GM18526 (cell line): Measurements from ENCODE around the gene DLGAP1.

Source experiments
- POLR2A ChIP-seq: IDR thresholded peaks from 3 replicates; pipeline ENCODE4 v1.6.1; 2011; ENCODE audit not compliant: insufficient read length; ENCODE audit errors: extremely low read depth

DLGAP1 gene

DNA sequence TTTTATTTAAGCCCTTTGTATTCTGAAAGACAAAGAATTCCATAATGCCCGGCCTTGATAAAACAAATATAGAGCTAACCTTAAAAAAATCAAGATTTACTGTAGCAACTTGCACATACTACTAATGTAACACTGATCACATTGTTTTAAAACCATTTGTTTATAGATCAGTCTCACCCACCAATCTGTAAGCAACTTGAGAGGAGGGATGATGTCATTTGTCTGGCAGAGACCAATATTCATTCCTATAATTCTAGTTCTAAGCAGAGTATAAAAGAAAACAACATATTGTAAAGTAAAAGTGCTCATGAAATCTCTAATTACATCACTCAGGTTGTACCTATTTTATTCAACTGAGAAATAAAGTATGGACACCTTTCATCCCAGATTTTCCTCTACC is 624.5 kb downstream of the DLGAP1 start:
- TF ChIP-seq POLR2A, result no peak

DNA sequence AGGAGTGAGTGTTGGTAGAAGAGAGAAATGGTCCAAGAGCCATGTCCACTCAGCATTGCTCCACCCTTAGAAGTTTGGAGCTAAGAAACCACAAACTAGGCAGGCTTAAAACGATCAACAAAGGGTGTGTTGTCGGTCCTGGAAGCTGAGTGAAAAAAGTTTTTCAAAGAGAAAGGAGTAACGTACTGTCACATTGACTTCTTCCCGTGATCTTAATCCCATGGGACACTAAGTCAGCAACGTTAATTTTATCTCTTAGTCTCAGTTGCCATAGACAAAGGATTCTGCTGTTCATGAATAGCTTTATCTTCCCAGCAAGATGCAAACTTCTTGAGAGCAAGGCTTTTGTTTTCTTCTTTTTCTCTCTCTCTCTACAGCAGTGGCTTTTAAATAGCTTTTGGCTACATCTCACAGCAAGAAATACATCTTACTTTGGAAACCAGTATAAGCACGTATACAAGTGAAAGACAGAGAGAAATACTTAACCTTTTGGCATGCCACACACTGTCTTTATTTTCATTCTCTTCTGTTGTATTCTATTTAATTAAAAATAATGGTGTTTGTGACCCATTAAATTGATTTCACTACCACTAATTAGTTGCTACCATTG is 627.8 kb downstream of the DLGAP1 start:
- no peak for TF ChIP-seq POLR2A

DNA sequence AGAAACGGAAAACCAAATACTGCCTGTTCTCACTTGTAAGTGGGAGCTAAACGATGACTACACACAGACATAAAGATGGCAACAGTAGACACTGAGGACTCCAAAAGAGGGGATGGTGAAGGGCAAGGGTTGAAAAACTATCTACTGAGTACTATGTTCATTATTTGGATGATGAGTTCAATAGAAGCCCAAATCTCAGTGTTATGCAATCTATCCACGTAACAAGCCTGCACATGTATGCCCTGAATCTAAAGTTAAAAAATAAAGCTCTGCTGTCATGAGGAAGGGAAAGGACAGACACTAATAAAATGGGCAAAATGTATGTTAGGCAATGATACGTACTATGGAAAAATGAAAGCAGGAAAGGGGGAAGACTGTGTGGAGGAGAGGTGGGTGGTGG is 629.1 kb downstream of the DLGAP1 start:
- no peak for TF ChIP-seq POLR2A

DNA sequence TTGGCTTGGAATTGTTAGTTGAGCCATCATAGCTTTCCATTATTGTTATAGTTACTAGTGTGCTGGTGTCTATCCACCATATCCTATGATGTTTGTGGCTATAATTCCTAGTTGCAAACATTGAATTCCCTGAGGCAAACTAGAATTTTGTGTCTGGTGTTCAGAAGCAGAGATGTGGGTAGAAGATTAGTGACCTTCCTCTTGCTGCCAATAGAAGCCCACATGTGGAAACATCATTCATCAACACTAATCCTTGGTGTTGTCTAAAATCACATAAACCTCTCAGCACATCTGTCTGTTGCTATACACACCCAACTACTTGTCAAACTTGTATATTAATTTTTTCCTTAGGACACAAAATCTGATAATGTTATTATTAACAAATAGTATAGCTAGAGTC is 631.0 kb downstream of the DLGAP1 start:
- no peak for TF ChIP-seq POLR2A

DNA sequence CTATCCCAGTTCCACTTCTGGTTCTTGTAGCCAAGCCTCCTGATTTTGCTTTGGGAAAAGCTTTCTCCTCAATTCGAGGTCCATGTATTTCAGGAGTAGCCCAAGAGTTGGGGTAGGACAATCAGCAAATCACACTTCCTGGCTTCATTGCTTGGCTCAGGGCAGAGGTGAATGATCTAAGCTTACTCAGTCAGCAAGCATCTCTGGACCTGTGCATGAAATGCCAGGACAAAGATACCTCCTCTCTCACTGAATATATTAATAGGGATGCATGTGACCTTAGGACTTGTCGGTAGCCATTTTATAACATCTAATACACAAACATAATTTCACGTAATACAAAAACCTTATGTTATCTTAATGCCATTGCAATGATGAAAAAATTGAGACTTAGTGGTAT is 632.0 kb downstream of the DLGAP1 start:
- TF ChIP-seq POLR2A, result no peak

GRCh38 chr18:3821524-3821923 is 633.6 kb downstream of the DLGAP1 start:
- TF ChIP-seq POLR2A, result no peak

GRCh38 chr18:3819961-3820360 is 635.1 kb downstream of the DLGAP1 start:
- no peak for TF ChIP-seq POLR2A

DNA sequence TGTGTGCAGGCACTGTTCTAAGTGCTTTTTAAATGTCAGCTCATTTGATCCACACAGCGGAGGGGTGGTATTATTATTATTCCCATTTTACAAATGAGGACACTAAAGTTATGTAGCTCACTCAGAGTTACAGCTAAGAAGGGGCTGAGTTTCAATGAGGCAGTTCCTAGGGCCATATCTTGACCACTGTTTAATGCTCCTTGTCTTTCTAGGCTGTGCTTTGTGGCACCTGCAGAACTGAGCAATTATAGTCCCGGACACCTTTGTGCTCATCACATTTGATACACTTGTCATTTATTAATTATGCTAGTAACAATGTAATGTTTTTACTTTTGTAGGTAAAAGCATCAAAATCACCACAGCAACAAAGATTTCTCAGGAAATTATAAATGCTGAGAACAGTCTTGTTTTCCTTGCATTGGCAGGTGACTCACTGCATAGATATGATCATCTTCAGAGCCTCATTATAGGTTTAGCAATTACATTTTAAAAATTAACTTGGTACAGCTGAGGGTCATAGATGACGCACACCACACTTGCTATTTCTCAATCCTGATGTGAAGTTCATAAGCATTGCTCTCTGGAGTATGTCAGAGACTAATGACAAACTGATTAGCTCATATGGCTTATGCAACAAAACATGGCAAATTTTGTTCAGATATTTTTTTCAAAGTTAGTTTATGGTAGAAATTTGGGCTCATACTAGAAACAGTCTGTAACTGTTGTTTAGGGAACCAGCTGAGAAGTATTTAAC is 638.3 kb downstream of the DLGAP1 start:
- no peak for TF ChIP-seq POLR2A

DNA sequence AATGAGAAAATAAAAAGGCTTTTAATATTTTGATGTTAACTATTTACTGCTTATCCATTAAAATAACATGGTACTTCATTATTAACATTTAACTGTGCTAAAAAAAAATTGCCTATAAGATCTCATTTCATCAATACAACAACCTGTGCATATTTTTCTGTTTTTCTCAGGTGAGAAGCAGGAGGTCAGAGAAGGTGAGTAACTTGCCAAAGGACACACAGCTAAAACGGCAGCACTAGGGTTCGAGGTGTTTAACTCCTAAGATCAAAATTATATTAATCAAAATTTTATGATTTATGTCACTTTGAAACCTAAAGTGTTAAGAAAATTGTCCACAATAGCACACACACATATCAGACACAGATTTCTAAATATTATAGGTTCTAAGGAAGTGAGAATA is 639.1 kb downstream of the DLGAP1 start:
- TF ChIP-seq POLR2A, result no peak

GRCh38 chr18:3814816-3815215 is 640.3 kb downstream of the DLGAP1 start:
- TF ChIP-seq POLR2A, result no peak

DNA sequence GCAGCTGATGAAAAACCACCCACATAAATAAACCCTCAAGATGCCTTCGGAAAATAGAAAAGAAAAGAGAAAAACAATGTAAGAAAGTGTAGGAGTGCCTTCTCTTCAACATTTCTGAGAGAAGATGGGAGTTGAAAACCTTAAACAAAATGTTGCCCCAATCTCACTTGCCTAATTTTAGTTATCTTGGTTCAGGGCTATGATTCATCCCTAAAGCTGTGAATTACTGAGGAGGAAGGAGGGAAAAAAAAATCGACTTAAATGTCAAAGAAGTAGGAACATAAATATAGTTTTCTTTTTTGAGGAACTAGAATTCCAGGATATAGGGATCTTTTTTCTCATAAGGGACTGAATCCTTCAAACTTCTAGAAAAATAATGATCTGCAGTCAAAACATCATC is 644.8 kb downstream of the DLGAP1 start:
- no peak for TF ChIP-seq POLR2A

GRCh38 chr18:3808985-3809780 is 645.9 kb downstream of the DLGAP1 start:
- no peak for TF ChIP-seq POLR2A

DNA sequence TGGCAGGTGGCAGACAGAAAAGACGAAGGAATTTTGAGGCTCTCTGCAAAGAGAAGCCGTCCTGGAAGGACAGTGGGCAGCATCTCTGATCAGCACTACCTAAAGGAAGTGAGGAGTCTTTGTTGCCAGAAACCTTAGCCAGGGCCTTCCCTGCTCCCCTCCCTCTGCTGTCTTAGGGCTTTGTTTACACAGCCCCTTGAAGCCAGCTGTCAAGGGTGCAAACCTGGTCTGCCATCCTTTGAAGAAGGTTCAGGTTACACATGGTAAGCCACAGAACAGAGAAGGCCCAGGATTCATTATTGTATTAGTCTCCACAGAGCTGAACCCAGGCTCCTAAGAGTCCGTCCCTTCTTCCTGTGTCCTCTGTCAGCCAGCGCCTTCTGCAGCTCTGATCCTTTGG is 648.5 kb downstream of the DLGAP1 start:
- TF ChIP-seq POLR2A, result no peak

- TF ChIP-seq POLR2A, result no peak
These were observed 650.8 kb downstream of the DLGAP1 start for GRCh38 chr18:3804336-3804735.

DNA sequence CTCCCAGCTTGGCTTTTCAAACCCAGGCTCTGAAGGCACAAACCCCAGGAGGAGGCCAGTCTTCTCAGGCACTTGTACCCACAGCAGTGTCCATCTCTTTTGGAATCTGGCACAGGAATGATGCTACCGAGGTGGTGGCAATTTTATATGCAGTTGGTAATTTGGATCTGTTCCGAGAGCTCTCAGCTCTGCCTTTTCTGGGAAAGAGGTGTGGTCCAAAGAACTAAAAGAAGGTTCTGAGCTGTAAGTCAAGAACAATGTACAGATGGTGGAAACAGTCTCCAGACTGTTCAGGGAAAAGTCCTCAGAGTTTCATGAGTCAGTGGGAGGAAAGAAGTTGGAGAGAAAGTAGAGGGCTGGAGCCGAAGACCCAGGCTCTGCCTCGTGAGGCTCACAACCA is 651.8 kb downstream of the DLGAP1 start:
- TF ChIP-seq POLR2A, result no peak

DNA sequence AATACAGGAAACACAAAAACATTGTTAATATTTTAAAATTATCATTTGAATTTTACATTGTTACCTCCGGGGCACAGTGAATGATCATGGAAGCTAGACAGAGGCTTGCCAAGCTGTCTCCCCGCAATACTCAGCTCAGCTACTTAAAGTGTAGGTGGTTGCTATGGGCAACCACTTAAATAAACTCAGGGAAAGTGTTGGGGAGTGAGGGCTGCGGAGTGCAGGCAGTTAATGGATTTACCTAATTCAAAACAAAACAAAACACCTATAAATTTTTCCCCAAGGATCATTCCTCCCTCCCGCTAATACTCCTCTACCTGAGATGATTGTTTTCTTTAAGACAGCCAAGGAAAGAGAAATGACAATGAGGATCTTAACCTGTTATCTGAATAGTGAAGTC is 655.6 kb downstream of the DLGAP1 start:
- no peak for TF ChIP-seq POLR2A
